WTC11 (cell line): ENCODE results near the gene TRIM44. TPM values are rescaled to one million over a fixed set of nuclear protein-coding genes. Genes with fewer than 3 reads are reported as not detected.

Experiments used
- ATAC-seq: fragments of 200-7000 bp; cut with Tn5 transposase; 2 replicates; pipeline ENCODE4 v1.10.0; 2021; ENCODE audit warnings: mild to moderate bottlenecking, moderate library complexity
- CTCF ChIA-PET: fragments of 300-600 bp; sonication (Branson Sonifier 250); formaldehyde crosslinking; loops from one replicate; lab custom pipeline; 2021; ENCODE audit warnings: antibody characterized with exemption; lab: Charles Lee
- POLR2A ChIA-PET: fragments of 350-600 bp; sonication (Branson Sonifier 250); formaldehyde crosslinking; loops from one replicate; lab custom pipeline; 2021; ENCODE audit warnings: antibody characterized with exemption; lab: Charles Lee
- DNase-seq: peaks from one replicate; pipeline ENCODE4 v3.0.0; 2021; ENCODE audit warnings: low spot score
- H3K27ac Mint-ChIP-seq: 2 replicates; pipeline ENCODE4 v1.8.0; 2021; ENCODE audit warnings: mixed read lengths
- H3K27me3 Mint-ChIP-seq: 2 replicates; pipeline ENCODE4 v1.8.0; 2021; ENCODE audit warnings: low read depth, mild to moderate bottlenecking, moderate library complexity, mixed read lengths
- H3K36me3 Mint-ChIP-seq: 2 replicates; pipeline ENCODE4 v1.8.0; 2021; ENCODE audit warnings: mixed read lengths
- H3K4me1 Mint-ChIP-seq: 2 replicates; pipeline ENCODE4 v1.8.0; 2022; ENCODE audit warnings: mixed read lengths
- H3K4me3 Mint-ChIP-seq: 2 replicates; pipeline ENCODE4 v1.8.0; 2021; ENCODE audit warnings: mild to moderate bottlenecking, moderate library complexity, mixed read lengths
- H3K9me3 Mint-ChIP-seq: 2 replicates; pipeline ENCODE4 v1.8.0; 2021; ENCODE audit warnings: mixed read lengths
- CDX4 ChIP-seq: fragments of 250-450 bp; sonication (Bioruptor Pico); IDR thresholded peaks from 2 replicates; pipeline ENCODE4 v1.9.0; 2021; ENCODE audit warnings: moderate library complexity, mild to moderate bottlenecking, inconsistent platforms, borderline replicate concordance
- E2F4 ChIP-seq: sonication (generic); formaldehyde crosslinking; IDR thresholded peaks from 2 replicates; pipeline ENCODE4 v1.8.1; 2022; ENCODE audit warnings: low read depth, mild to moderate bottlenecking, moderate library complexity, missing genetic modification reagents, borderline replicate concordance
- ESRRA ChIP-seq: sonication (generic); formaldehyde crosslinking; IDR thresholded peaks from 2 replicates; pipeline ENCODE4 v1.8.1; 2022; ENCODE audit warnings: mild to moderate bottlenecking, missing genetic modification reagents, borderline replicate concordance
- FOXK1 ChIP-seq: sonication (generic); formaldehyde crosslinking; IDR thresholded peaks from 2 replicates; pipeline ENCODE4 v1.8.0; 2022; ENCODE audit warnings: mild to moderate bottlenecking, moderate library complexity, missing genetic modification reagents
- GABPB1 ChIP-seq: sonication (generic); formaldehyde crosslinking; IDR thresholded peaks from 2 replicates; pipeline ENCODE4 v1.8.1; 2023; ENCODE audit warnings: mild to moderate bottlenecking, missing genetic modification reagents
- GTF2I ChIP-seq: fragments of 250-450 bp; sonication (Bioruptor Pico); conservative IDR thresholded peaks from 2 replicates; pipeline ENCODE4 v1.4.0; 2021; ENCODE audit warnings: mild to moderate bottlenecking
- IRF1 ChIP-seq: sonication (generic); formaldehyde crosslinking; IDR thresholded peaks from 2 replicates; pipeline ENCODE4 v1.8.0; 2023; ENCODE audit warnings: missing genetic modification reagents
- NR1H2 ChIP-seq: sonication (generic); formaldehyde crosslinking; IDR thresholded peaks from 2 replicates; pipeline ENCODE4 v1.9.0; 2021; ENCODE audit warnings: mild to moderate bottlenecking, moderate library complexity, missing genetic modification reagents
- OVOL2 ChIP-seq: fragments of 250-450 bp; sonication (Bioruptor Pico); IDR thresholded peaks from 2 replicates; pipeline ENCODE4 v1.9.0; 2021; ENCODE audit warnings: mild to moderate bottlenecking, borderline replicate concordance
- PRDM15 ChIP-seq: sonication (generic); formaldehyde crosslinking; IDR thresholded peaks from 2 replicates; pipeline ENCODE4 v1.8.0; 2022; ENCODE audit warnings: missing genetic modification reagents
- PRRX2 ChIP-seq: fragments of 250-450 bp; sonication (Bioruptor Pico); IDR thresholded peaks from 2 replicates; pipeline ENCODE4 v1.8.0; 2021; ENCODE audit warnings: mild to moderate bottlenecking
- SMAD3 ChIP-seq: sonication (generic); formaldehyde crosslinking; IDR thresholded peaks from 2 replicates; pipeline ENCODE4 v1.8.0; 2022; ENCODE audit warnings: missing genetic modification reagents, mild to moderate bottlenecking, borderline replicate concordance
- SMAD4 ChIP-seq: sonication (generic); formaldehyde crosslinking; IDR thresholded peaks from 2 replicates; pipeline ENCODE4 v1.8.0; 2022; ENCODE audit warnings: mild to moderate bottlenecking, missing genetic modification reagents
- SP1 ChIP-seq: sonication (generic); formaldehyde crosslinking; conservative IDR thresholded peaks from 2 replicates; pipeline ENCODE4 v1.8.1; 2022; ENCODE audit warnings: missing genetic modification reagents
- ZNF232 ChIP-seq: sonication (generic); formaldehyde crosslinking; IDR thresholded peaks from 2 replicates; pipeline ENCODE4 v1.8.0; 2022; ENCODE audit warnings: mild to moderate bottlenecking, missing genetic modification reagents
- total RNA-seq: library from RNA; stranded (reverse); gene quantifications from 3 replicates; pipeline ENCODE4 v1.2.3, GENCODE V29; 2021
- TF ChIP-seq, protein P1 (sequence below): fragments of 250-450 bp; sonication (Bioruptor Pico); IDR thresholded peaks from 2 replicates; pipeline ENCODE4 v1.8.0; 2021; ENCODE audit warnings: mild to moderate bottlenecking
- TF ChIP-seq, protein P2 (sequence below): sonication (generic); formaldehyde crosslinking; conservative IDR thresholded peaks from 2 replicates; pipeline ENCODE4 v1.8.1; 2022; ENCODE audit warnings: mild to moderate bottlenecking, missing genetic modification reagents
- TF ChIP-seq, protein P3 (sequence below): sonication (generic); formaldehyde crosslinking; IDR thresholded peaks from 2 replicates; pipeline ENCODE4 v1.8.1; 2023; ENCODE audit warnings: mild to moderate bottlenecking, missing genetic modification reagents
- TF ChIP-seq, protein P4 (sequence below): sonication (generic); formaldehyde crosslinking; IDR thresholded peaks from 2 replicates; pipeline ENCODE4 v1.8.1; 2022; ENCODE audit warnings: low read depth, missing genetic modification reagents, borderline replicate concordance

TRIM44 gene
- total RNA-seq, 1 experiment from 2014 or later: 27.4 TPM

DNA sequence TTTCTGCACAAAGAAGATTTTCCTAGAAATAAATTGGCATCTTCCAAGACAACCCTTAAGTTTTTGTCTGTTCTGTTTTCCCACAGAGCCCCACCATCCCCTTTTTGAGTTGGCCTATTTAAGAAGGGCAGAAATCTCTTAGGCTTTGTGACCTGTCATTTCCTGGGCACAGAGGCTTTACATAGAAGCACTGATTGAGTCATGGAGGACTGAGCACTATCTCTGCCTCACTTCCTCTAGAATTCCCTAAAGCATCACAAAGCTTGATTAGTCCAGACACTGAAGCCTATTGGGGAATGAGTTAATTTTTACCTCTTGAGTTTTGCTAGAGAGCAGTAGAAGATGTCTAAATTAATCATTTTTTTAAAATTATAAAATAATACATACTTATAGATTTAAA is 25.4 kb downstream of the TRIM44 start (continued):
- TF ChIP-seq CDX4: no peak
- no peak for TF ChIP-seq SP1 (CRISPR knock-in tag)

GRCh38 chr11:35689081-35689996 is 26.8 kb downstream of the TRIM44 start:
- Mint-ChIP-seq H3K4me1 (no peaks in the 10 kb centered on the region), H3K36me3 (peaks cover 6% of the 10 kb centered on the region), H3K27ac (no peak overlapping the region), H3K4me3 (no peak overlapping the region), H3K27me3 (no peaks in the 10 kb centered on the region), H3K9me3 (no peaks in the 10 kb centered on the region)
- ChIA-PET POLR2A (no interaction called here), CTCF (interaction anchor here (1.1 to 1.2 kb wide), 2 partner anchors 132 to 133 kb away, joined by 3 read pairs; no protein-coding TSS in a partner anchor)
- no peak for DNase-seq
- no peak for ATAC-seq
- TF ChIP-seq, protein P1, sequence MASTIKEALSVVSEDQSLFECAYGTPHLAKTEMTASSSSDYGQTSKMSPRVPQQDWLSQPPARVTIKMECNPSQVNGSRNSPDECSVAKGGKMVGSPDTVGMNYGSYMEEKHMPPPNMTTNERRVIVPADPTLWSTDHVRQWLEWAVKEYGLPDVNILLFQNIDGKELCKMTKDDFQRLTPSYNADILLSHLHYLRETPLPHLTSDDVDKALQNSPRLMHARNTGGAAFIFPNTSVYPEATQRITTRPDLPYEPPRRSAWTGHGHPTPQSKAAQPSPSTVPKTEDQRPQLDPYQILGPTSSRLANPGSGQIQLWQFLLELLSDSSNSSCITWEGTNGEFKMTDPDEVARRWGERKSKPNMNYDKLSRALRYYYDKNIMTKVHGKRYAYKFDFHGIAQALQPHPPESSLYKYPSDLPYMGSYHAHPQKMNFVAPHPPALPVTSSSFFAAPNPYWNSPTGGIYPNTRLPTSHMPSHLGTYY: no peak
- TF ChIP-seq, protein P2, sequence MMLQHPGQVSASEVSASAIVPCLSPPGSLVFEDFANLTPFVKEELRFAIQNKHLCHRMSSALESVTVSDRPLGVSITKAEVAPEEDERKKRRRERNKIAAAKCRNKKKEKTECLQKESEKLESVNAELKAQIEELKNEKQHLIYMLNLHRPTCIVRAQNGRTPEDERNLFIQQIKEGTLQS (CRISPR knock-in tag): no peak
- no peak for TF ChIP-seq E2F4
- TF ChIP-seq SMAD4: no peak
- no peak for TF ChIP-seq SMAD3 (CRISPR knock-in tag)
- TF ChIP-seq ESRRA: no peak
- no peak for TF ChIP-seq OVOL2 (CRISPR knock-in tag)
- TF ChIP-seq, protein P3, sequence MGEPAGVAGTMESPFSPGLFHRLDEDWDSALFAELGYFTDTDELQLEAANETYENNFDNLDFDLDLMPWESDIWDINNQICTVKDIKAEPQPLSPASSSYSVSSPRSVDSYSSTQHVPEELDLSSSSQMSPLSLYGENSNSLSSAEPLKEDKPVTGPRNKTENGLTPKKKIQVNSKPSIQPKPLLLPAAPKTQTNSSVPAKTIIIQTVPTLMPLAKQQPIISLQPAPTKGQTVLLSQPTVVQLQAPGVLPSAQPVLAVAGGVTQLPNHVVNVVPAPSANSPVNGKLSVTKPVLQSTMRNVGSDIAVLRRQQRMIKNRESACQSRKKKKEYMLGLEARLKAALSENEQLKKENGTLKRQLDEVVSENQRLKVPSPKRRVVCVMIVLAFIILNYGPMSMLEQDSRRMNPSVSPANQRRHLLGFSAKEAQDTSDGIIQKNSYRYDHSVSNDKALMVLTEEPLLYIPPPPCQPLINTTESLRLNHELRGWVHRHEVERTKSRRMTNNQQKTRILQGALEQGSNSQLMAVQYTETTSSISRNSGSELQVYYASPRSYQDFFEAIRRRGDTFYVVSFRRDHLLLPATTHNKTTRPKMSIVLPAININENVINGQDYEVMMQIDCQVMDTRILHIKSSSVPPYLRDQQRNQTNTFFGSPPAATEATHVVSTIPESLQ (CRISPR knock-in tag): no peak
- TF ChIP-seq, all 79 proteins: peak for 0

DNA sequence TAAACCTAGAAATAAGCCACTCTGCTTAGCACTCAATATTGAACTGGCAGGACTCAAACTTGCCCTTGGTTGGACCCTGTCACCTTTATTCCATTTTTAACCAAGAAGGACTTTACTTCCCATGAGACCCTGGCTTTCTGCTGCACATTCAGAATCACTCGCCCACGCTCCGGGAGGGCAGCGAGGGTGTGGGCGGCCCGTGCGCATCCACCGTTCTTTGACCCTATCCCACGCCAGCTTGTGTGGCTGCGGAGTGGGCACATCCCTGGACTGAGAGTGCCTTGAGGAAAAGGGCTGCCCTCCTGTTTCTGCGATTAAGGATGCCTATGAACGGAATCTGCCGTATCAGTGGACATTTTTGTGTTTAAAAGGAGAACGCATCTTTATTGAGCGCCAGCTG is 39.6 kb downstream of the TRIM44 start:
- DNase-seq: no peak
- Mint-ChIP-seq H3K36me3 (peaks cover 31% of the 10 kb centered on the region), H3K4me1 (no peaks in the 10 kb centered on the region), H3K27ac (no peak overlapping the region), H3K9me3 (peaks cover 37% of the 10 kb centered on the region), H3K27me3 (no peaks in the 10 kb centered on the region), H3K4me3 (no peak overlapping the region)
- CTCF ChIA-PET: no interaction called here
- POLR2A ChIA-PET: no interaction called here
- ATAC-seq: no peak
- TF ChIP-seq NR1H2 (CRISPR knock-in tag) (no peak), FOXK1 (CRISPR knock-in tag) (no peak), GABPB1 (CRISPR knock-in tag) (no peak), E2F4 (no peak), IRF1 (CRISPR knock-in tag) (no peak), ZNF232 (no peak), PRDM15 (CRISPR knock-in tag) (no peak), GTF2I (CRISPR knock-in tag) (no peak), PRRX2 (no peak), SMAD4 (no peak)
- TF ChIP-seq, protein P4, sequence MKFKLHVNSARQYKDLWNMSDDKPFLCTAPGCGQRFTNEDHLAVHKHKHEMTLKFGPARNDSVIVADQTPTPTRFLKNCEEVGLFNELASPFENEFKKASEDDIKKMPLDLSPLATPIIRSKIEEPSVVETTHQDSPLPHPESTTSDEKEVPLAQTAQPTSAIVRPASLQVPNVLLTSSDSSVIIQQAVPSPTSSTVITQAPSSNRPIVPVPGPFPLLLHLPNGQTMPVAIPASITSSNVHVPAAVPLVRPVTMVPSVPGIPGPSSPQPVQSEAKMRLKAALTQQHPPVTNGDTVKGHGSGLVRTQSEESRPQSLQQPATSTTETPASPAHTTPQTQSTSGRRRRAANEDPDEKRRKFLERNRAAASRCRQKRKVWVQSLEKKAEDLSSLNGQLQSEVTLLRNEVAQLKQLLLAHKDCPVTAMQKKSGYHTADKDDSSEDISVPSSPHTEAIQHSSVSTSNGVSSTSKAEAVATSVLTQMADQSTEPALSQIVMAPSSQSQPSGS (CRISPR knock-in tag): no peak
